AG10803 (cell line): ENCODE measurements around the gene MAP7.
"Not testable (repeated sequence)": the region's sequence is repeated elsewhere in the genome, so short reads cannot be mapped to it uniquely, and the experiment has no call there.

Experiments
- DNase-seq: peaks from one replicate; pipeline ENCODE4 v3.0.0; 2010; ENCODE audit warnings: low read depth
- H3K4me3 ChIP-seq: 2 replicates; pipeline ENCODE4 v1.5.1; 2011; ENCODE audit warnings: mild to moderate bottlenecking, low read length, control low read depth
- TF ChIP-seq, protein P1 (sequence below): conservative IDR thresholded peaks from 2 replicates; pipeline ENCODE4 v1.5.1; 2011; ENCODE audit warnings: mild to moderate bottlenecking, low read length, control low read depth, inconsistent platforms

The MAP7 gene

GRCh38 chr6:136437246-136437645, 113.0 kb downstream of the MAP7 start:
- no peak overlapping the region for H3K4me3 ChIP-seq
- DNase-seq = no peak
- TF ChIP-seq, protein P1, sequence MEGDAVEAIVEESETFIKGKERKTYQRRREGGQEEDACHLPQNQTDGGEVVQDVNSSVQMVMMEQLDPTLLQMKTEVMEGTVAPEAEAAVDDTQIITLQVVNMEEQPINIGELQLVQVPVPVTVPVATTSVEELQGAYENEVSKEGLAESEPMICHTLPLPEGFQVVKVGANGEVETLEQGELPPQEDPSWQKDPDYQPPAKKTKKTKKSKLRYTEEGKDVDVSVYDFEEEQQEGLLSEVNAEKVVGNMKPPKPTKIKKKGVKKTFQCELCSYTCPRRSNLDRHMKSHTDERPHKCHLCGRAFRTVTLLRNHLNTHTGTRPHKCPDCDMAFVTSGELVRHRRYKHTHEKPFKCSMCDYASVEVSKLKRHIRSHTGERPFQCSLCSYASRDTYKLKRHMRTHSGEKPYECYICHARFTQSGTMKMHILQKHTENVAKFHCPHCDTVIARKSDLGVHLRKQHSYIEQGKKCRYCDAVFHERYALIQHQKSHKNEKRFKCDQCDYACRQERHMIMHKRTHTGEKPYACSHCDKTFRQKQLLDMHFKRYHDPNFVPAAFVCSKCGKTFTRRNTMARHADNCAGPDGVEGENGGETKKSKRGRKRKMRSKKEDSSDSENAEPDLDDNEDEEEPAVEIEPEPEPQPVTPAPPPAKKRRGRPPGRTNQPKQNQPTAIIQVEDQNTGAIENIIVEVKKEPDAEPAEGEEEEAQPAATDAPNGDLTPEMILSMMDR = no peak

DNA sequence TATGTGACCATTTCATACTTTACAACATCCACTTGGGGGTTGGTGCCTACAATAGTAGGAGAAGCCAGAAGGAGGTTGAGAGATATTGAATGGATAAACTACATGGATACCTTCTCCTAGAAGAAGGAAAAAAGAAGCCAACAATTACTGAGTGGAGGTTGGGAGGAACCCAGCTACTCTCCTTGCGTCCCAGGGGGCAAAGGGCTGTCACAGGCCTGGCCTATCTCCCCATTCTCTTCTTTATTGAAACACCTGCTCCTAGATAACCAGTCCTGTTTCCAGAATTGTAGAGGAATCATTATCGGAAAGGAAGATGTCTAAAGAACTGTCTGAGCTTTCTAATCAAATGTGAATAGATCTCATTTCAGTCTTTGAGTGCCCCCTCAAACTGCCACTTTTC, 115.1 kb downstream of the MAP7 start:
- TF ChIP-seq, protein P1 = no peak
- H3K4me3 ChIP-seq = no peak overlapping the region
- DNase-seq = no peak

GRCh38 chr6:136431306-136431705, 118.9 kb downstream of the MAP7 start:
- DNase-seq, H3K4me3 ChIP-seq: not testable (repeated sequence)

- TF ChIP-seq, protein P1 = no peak
- no peak overlapping the region for H3K4me3 ChIP-seq
- no peak for DNase-seq
Measured at GRCh38 chr6:136429264-136430065, 120.8 kb downstream of the MAP7 start.

DNA sequence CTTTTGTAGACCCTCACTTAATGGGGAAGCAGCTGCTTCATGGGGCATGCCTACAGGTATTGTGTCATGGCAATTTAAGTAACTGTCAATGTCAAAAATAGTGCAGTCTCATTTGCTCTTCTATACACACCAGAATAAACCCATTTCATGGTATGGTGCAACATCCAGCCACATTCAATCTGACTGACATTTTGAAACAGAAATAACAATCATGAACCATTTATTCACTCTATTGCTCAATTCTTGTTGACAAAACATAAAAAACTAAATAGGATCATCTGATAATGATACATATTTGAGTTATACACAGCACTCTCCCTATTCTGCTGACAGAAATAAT, 122.9 kb downstream of the MAP7 start:
- TF ChIP-seq, protein P1 = no peak
- no peak for DNase-seq
- H3K4me3 ChIP-seq = no peak overlapping the region

- no peak for DNase-seq
- TF ChIP-seq, protein P1 = no peak
- no peak overlapping the region for H3K4me3 ChIP-seq
Measured at GRCh38 chr6:136426627-136427377, 123.4 kb downstream of the MAP7 start.

DNA sequence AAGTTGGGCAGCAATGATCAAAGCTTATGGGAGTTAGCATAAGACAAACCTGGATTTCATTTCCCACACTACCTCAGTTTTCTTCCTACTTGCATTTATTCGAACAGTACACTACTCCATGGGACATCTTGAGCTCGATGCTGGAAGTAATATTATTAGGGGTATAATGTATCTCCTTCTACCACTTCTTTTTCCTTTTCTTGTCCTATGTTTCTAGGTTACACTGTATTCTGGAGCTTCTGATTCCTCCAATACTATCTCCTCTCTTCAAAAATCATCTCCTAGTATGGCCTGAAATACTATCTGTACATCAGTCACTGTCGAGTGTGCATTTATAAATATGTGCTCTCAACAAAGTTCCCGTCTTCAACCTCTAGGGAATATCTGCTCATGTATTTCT, 124.4 kb downstream of the MAP7 start:
- no peak for DNase-seq
- no peak overlapping the region for H3K4me3 ChIP-seq
- TF ChIP-seq, protein P1 = no peak
